ENCODE results near the gene WBP1.
"Not testable (repeated sequence)": the region's sequence is repeated elsewhere in the genome, so short reads cannot be mapped to it uniquely, and the experiment has no call there.

WBP1 gene

GRCh38 chr2:74457549-74458131, 598 bp upstream of the WBP1 start:
- no peak for TF ChIP-seq CTCF (IDR thresholded peaks at IDR 0.05; ENCODE audit: low read depth, low read length, missing control alignments)
- H3K4me3 ChIP-seq (ENCODE audit: low read depth, low read length): peak overlapping the region; percentile 78
- DNase-seq (ENCODE audit: low read depth): peak; percentile 53

GRCh38 chr2:74458938-74459363, 713 bp downstream of the WBP1 start:
- no peak for TF ChIP-seq CTCF (IDR thresholded peaks at IDR 0.05; ENCODE audit: low read depth, low read length, missing control alignments)
- peak overlapping the region; percentile 90 for H3K4me3 ChIP-seq (ENCODE audit: low read depth, low read length)
- DNase-seq (ENCODE audit: low read depth): no peak

GRCh38 chr2:74459503-74460118, 1.4 kb downstream of the WBP1 start:
- DNase-seq (ENCODE audit: low read depth): not testable (repeated sequence)
- peak overlapping the region; percentile 90 for H3K4me3 ChIP-seq (ENCODE audit: low read depth, low read length)

- not testable (repeated sequence) for H3K4me3 ChIP-seq (ENCODE audit: low read depth, low read length); DNase-seq (ENCODE audit: low read depth)
Observed at GRCh38 chr2:74460187-74460586, 1.9 kb downstream of the WBP1 start.

GRCh38 chr2:74461187-74462053, 3.2 kb downstream of the WBP1 start:
- peak; percentile 35 for TF ChIP-seq CTCF (IDR thresholded peaks at IDR 0.05; ENCODE audit: low read depth, low read length, missing control alignments)
- H3K4me3 ChIP-seq (ENCODE audit: low read depth, low read length): no peak overlapping the region
- DNase-seq (ENCODE audit: low read depth): no peak

- TF ChIP-seq CTCF (IDR thresholded peaks at IDR 0.05; ENCODE audit: low read depth, low read length, missing control alignments): no peak
- no peak for DNase-seq (ENCODE audit: low read depth)
- H3K4me3 ChIP-seq (ENCODE audit: low read depth, low read length): no peak overlapping the region
Observed at GRCh38 chr2:74462054-74462785, 4.0 kb downstream of the WBP1 start.

GRCh38 chr2:74462786-74463105, 4.5 kb downstream of the WBP1 start:
- no peak for DNase-seq (ENCODE audit: low read depth)
- no peak for TF ChIP-seq CTCF (IDR thresholded peaks at IDR 0.05; ENCODE audit: low read depth, low read length, missing control alignments)
- no peak overlapping the region for H3K4me3 ChIP-seq (ENCODE audit: low read depth, low read length)

Measured in GM12864 (cell line).